GM13977 (cell line): ENCODE results near the gene CYGB.
"Not testable (repeated sequence)": the region's sequence is repeated elsewhere in the genome, so short reads cannot be mapped to it uniquely, and the experiment has no call there.

Experiments
- DNase-seq: peaks from one replicate; pipeline ENCODE4 v3.0.0; 2012; ENCODE audit warnings: low spot score
- CTCF ChIP-seq: IDR thresholded peaks from 2 replicates; pipeline ENCODE4 v1.5.1; 2012; ENCODE audit warnings: mild to moderate bottlenecking, control low read depth; ENCODE audit not compliant: insufficient read depth; ENCODE audit errors: extremely low read depth, missing control alignments
- in situ Hi-C: fragments of 300-500 bp; cut with MboI; formaldehyde crosslinking; loops from one replicate; pipeline ENCODE4 v1.12.0; 2022; ENCODE audit warnings: low sequenced_read_pairs, low pct_unique_long_range_greater_than_20kb, mixed read lengths, inconsistent platforms; ENCODE audit not compliant: unreplicated experiment

Gene CYGB

GRCh38 chr17:76523084-76524037, 14.1 kb downstream of the CYGB start:
- TF ChIP-seq CTCF: peak; percentile 99
- in situ Hi-C loops: loop anchor here (10.0 kb wide), 1 partner anchor 161 kb away; no protein-coding TSS in a partner anchor
- peak; percentile 86 for DNase-seq

- in situ Hi-C loops: loop anchor here (10.0 kb wide), 1 partner anchor 163 kb away; no protein-coding TSS in a partner anchor
- not testable (repeated sequence) for DNase-seq
Measured at GRCh38 chr17:76521683-76522082, 15.8 kb downstream of the CYGB start.

- in situ Hi-C loops: loop anchor here (10.0 kb wide), 1 partner anchor 164 kb away; no protein-coding TSS in a partner anchor
- no peak for DNase-seq
Measured at GRCh38 chr17:76521262-76521661, 16.2 kb downstream of the CYGB start.

GRCh38 chr17:76519048-76519966, 18.2 kb downstream of the CYGB start:
- DNase-seq: no peak
- in situ Hi-C loops: no loop called here
- TF ChIP-seq CTCF: no peak

More at GRCh38 chr17:76521262-76521661, 16.2 kb downstream of the CYGB start:
- TF ChIP-seq CTCF: no peak

GRCh38 chr17:76517638-76518038, 19.9 kb downstream of the CYGB start:
- DNase-seq: no peak
- no peak for TF ChIP-seq CTCF
- in situ Hi-C loops: no loop called here

- peak; percentile 68 for DNase-seq
- in situ Hi-C loops: no loop called here
- TF ChIP-seq CTCF: no peak
Measured at GRCh38 chr17:76515274-76515949, 22.1 kb downstream of the CYGB start.

- DNase-seq, in situ Hi-C loops: not testable (repeated sequence)
Measured at GRCh38 chr17:76514355-76514754, 23.2 kb downstream of the CYGB start.
